Non-pigmented ciliary epithelial cell (primary cell): ENCODE results near the gene IPO13.

ENCODE experiments used
- DNase-seq: peaks from one replicate; pipeline ENCODE4 v3.0.0-alpha.2; 2010; ENCODE audit warnings: low read depth

IPO13 gene

DNA sequence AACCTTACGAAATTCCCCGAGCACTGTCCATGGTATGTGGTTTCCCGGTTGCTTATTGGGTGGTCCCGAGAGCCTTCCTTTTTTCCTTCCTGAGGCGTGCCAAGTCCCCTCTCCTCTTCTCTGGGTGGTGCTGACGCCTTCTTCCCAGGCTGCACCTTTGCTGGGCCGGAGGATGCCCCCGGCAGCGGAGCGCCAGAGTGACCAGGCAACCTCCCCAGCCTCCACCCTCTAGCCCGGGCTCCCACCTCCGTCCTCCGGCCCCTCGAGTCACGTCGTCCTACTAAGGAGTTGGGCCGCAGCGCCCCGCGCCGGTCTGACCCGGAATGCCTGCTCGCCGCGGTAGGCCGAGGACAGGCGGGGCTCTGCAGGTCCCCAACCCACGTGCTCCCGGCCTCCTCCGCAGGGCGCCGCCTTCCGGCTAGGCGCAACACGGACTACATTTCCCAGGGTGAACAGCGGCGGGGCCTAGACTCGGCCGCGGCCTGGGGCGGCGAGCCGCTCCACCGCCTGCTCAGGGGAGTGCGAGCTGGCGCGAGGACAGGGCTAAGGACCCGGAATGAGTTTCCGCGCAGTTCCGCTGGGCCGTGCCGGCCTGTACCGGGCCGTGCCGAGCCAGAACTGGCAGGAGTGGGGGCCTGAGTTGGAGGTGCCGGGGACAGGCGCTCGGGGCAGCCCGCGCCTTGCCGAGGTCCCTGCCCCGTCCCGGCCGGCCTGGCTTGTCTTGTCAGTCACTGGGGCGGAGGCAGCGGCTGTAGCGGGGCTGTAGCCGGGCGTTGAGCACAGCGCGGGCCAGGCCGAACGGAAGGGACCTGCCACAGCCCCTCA is at the start of gene IPO13:
IPO13 (plus strand) TSS at position 715 of the 825 bp plus-strand sequence. CDS start 651 bp downstream, outside the sequence.
- DNase-seq: peak; percentile 74

- no peak for DNase-seq
Observed at GRCh38 chr1:43898981-43899380, 47.8 kb upstream of the IPO13 start.

GRCh38 chr1:43900386-43900785 is 46.4 kb upstream of the IPO13 start:
- DNase-seq: no peak

- DNase-seq: no peak
Observed at GRCh38 chr1:43901196-43901961, 45.4 kb upstream of the IPO13 start.

DNA sequence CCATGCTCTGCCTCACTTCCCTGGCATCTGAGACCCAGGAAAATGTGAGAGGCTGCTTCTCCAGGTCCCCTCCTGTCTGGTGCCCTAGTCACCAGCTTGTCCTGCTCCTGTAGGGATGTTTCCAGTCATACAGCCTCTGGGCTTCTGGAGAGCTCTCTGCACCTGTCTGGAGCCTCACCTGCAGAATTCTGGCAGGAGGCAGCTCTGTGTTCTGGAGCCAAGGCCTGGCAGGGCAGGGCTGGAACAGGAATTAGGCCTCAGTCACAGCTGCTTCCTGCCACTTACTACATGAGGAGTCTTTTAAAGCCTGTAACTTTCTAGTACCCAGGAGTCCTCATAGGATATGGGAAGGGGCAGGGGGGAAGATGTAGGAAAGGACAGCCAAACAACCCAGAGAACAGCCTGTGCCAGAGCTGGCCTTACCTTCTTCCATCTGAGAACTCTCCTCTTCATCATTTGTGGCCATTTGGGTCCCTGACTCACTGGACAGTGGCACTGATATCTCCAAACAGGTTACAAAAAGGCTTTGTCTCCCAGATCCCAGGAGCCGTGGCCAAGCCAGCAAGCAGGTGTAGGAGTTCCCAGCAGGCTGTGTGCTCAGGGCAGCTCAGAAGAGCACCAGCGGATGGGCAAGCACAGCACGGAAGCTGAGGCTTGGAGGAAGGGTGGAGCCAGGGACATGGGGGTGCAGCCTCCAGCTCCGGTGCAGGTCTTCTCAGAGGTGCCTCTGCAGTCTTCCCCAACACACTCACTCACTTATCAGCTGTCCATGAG is 44.5 kb upstream of the IPO13 start:
- DNase-seq: no peak

DNA sequence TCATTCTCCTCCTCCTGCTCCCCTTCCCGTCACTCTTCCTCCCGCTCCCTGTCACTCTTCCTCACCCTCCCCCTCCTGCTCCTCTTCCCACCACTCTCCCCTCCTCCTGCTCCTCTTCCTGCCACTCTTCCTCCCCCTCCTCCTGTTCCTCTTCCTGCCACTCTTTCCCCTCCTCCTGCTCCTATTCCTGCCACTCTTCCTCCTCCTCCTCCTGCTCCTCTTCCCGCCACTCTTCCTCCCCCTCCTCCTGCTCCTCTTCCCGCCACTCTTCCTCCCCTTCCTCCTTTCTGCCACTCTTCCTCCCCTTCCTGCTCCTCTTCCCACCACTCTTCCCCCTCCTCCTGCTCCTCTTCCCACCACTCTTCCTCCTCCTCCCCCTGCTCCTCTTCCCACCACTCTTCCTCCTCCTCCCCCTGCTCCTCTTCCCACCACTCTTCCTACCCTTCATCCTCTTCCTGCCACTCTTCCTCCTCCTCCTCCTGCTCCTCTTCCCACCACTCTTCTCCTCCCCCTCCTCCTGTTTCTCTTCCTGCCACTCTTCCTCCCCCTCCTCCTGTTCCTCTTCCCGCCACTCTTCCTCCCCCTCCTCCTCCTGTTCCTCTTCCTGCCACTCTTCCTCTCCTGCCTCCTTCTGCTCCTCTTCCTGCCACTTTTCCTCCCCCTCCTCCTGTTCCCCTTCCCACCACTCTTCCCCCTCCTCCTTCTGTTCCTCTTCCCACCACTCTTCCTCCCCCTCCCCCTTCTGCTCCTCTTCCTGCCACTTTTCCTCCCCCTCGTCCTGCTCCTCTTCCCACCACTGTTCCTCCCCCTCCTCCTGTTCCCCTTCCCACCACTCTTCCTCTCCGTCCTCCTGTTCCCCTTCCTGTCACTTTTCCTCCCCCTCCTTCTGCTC is 41.8 kb upstream of the IPO13 start:
- DNase-seq: no peak

DNA sequence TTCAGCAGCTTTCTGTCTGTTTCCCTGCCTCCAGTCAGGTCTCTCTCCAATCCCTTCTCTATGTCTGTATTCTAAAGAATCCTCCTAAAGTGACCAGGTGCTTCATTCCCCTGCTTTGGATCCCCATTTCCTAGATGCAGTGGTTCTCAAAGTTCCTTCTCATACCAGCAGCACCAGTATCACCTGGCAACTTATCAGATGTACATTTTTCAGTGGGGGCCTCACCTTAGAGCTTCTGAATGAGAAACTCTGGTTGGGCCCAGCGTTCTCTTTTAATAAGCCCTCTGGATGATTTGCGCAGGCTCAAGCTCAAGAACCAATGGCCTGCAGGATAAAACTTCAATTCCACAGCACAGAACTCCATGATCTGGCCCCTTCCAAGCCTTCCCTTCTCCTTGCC is 38.5 kb upstream of the IPO13 start:
- no peak for DNase-seq

DNA sequence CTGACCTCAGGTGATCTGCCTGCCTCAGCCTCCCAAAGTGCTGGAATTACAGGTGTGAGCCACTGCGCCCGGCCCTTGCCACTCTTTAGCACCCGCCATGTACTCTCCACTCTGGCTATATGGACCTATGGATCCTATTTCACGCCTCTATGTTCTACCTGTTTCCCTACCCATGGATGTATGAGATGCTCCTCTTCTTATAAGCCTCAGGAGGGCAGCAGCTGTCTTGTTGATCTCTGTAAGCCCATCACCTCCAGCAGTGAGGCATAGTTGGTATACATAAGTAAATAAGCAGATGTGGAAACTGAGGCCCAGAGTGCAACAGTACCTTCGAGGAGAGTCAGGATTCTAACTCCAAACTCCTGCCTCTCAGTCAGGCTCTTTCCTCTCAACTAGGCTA is 37.9 kb upstream of the IPO13 start:
- no peak for DNase-seq

DNA sequence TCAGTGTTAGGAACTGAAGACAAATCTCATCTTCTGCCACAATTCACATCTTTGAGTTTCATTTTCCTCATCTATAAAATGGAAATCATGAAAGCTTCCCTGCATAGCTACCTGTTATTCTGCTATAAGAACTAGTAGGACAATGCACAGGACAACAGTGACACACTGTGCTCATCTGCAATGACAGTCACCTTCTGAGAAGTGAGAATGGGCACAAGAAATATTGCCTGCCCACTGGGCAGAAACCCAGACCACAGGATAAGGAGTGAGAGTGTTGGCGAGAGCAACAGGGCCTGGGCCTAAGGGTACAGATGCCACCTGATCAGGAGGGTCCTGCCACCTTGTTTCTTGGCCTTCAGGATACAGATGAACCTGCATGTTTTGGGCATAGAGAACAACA is 36.4 kb upstream of the IPO13 start:
- no peak for DNase-seq

- DNase-seq: peak; percentile 37
Observed at GRCh38 chr1:43912607-43913006, 34.1 kb upstream of the IPO13 start.

DNA sequence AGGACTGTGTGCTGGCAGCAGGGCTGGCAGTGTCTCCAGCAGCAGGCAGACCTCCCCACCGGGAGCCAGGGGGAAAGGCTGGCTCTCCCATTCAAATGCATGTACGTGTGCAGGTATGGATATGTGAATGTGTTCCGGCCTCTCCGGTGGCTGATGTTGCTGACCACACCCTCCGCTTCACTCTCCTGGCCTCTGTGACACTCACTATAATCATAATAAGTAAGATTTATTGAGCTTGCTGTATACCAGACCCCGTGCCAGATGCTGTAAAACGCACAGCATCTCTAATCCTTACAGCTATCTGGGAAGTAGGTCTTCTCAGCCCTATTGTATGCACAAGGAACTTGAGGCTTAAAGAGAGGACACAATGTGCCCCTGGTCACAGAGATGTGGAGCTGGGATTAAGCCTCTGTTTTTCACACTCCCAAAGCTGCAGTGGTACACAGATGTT is 33.7 kb upstream of the IPO13 start:
- no peak for DNase-seq

DNA sequence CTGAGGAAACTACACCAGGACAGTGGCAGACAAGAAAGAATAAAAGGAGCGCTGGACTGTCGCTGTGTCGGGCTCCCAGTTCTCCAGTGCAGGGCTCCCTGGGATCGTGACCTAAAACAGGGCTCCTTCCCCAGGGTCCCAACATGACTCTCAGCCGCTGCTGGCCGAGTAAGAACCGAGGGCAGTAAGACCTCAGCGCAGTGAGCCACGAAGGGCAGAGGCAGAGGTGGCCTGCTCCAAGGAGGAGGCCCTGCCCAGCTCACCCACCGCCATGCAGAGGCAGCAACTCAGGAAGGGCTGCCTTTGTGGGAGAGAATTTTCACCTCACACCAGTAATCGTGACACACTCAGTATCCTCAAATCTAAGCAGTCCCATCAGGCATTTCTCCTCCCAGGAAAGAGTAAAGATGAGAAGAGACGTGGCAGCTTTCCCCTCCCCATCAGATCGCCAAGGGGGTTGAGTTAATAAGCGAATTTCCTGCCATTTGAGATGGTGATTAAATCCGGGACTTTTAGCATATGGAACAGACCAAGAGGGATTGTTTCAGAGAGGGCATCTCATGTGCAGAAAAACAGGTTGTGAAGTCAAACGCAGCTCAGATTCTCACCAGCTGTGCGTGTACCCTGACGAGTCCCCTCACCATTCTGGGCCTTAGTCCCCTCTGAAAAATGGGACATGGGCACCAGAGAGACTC is 32.9 kb upstream of the IPO13 start:
- DNase-seq: no peak

GRCh38 chr1:43914576-43915525 is 31.9 kb upstream of the IPO13 start:
- DNase-seq: no peak

- DNase-seq: no peak
Observed at GRCh38 chr1:43919906-43920305, 26.8 kb upstream of the IPO13 start.

DNA sequence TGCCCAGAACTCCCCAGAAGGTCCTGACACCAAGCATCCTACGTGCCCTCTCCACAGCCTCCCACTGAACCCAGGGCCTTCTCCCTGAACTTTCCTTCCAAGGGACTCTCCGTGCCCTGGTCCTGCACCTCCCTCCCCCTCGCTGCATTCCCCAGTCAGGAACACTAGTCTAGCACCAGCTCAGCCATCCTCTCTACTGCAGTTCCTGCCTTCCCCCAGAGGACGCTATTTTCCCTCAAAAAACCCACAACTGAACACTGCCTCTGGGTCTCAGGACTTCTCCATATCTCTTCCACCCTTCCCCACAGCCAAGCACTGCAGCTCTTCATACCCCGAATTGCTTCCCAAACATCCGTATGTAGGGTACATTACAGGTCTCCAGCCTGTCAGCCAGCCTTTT is 25.7 kb upstream of the IPO13 start:
- DNase-seq: no peak

DNA sequence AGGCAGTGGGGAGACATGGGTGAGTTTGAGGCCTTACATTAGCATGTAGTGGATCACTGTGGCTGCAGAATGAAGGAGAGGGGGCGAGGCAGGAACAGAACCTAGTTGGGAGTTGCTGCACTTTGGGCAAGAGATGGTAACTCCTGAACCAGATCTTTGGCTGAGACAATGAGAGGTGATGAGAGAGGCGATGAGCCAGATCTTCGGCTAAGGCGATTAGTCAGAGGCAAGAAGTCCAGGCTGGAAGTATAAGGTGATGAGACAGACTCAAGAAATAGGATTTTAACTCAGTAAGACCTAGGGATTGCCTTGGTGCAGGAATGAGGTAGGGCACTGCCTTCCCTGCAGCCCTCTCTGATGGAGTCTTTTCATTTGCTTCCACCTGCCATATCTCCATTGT is 22.2 kb upstream of the IPO13 start:
- DNase-seq: no peak

DNA sequence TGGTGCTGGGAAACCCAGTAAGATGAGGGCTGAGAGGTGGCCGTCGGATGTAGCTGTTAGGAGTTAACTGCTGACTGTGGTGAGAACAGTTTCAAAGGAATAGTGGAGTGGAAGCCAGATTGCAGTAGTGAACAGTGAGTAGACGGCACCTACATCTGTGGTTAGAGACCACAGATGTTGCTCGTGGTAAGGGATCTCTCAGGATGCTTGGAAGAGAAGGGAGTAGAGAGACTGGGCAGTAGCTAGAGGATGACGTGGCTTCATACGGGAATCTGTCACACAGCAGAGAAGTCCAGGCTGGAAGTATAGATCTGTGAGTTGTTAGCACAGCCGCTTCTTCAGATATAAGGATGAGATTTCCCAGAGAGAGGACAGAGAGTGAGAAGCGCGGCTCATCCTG is 20.9 kb upstream of the IPO13 start:
- DNase-seq: no peak

DNA sequence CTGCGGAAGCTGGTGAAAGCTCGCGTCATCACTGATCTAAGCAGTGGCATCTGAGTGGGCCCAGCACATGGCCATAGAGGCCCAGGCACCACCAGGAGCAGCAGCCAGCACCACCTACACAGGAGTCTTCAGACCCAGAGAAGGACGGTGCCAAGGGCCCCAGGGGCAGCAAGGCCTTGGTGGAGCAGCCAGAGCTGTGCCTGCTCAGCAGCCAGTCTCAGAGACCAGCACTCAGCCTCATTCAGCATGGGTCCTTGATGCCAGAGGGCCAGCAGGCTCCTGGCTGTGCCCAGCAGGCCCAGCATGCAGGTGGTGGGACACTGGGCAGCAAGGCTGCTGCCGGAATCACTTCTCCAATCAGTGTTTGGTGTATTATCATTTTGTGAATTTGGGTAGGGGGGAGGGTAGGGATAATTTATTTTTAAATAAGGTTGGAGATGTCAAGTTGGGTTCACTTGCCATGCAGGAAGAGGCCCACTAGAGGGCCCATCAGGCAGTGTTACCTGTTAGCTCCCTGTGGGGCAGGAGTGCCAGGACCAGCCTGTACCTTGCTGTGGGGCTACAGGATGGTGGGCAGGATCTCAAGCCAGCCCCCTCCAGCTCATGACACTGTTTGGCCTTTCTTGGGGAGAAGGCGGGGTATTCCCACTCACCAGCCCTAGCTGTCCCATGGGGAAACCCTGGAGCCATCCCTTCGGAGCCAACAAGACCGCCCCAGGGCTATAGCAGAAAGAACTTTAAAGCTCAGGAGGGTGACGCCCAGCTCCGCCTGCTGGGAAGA is 16.4 kb upstream of the IPO13 start:
- DNase-seq: no peak

DNA sequence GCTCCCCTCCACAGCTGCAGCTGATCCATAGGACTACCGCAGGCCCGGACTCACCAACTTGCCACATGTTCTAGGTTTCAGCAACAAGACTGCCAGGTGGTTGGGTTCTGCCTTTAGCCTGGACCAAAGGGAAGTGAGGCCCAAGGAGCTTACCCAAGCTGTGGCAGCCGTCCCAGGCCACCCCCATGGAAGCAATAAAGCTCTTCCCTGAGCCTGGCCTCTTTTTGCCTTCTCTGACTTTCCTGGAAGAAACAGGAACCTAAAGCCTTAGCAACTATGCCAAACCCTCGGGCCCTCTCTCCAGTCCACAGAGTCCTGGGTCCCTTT is 15.8 kb upstream of the IPO13 start:
- no peak for DNase-seq
